MG63 (cell line): ENCODE measurements around the gene RAB6A. TPM values are rescaled to one million over a fixed set of nuclear protein-coding genes. Genes with fewer than 3 reads are reported as not detected.
"Not testable (repeated sequence)": the region's sequence is repeated elsewhere in the genome, so short reads cannot be mapped to it uniquely, and the experiment has no call there.

Source experiments
- DNase-seq: peaks from one replicate; pipeline ENCODE4 v3.0.0-alpha.2; 2020
- H3K27me3 ChIP-seq: fragments of 250-450 bp; sonication (Bioruptor Pico); 2 replicates; pipeline ENCODE4 v1.5.1; 2020; ENCODE audit warnings: mild to moderate bottlenecking, moderate library complexity
- H3K36me3 ChIP-seq: fragments of 250-450 bp; sonication (Bioruptor Pico); 2 replicates; pipeline ENCODE4 v1.5.1; 2020; ENCODE audit warnings: mild to moderate bottlenecking, moderate library complexity
- H3K4me3 ChIP-seq: fragments of 250-450 bp; sonication (Bioruptor Pico); 2 replicates; pipeline ENCODE4 v1.5.1; 2020; ENCODE audit warnings: mild to moderate bottlenecking, moderate library complexity
- H3K9me3 ChIP-seq: fragments of 250-450 bp; sonication (Bioruptor Pico); 2 replicates; pipeline ENCODE4 v1.5.1; 2020; ENCODE audit warnings: mild to moderate bottlenecking, moderate library complexity
- total RNA-seq: library from RNA; depleted of rRNA; stranded (reverse); fragments of >200 nt; shearing (Covaris generic); gene quantifications from 2 replicates; pipeline ENCODE4 v1.2.3, GENCODE V29; 2014; ENCODE audit warnings: low replicate concordance

Gene RAB6A
- total RNA-seq, 1 experiment from 2014 or later = 72.2 TPM

GRCh38 chr11:73749118-73749517, 11.8 kb downstream of the RAB6A start:
- H3K4me3 ChIP-seq = no peak overlapping the region
- no peaks in the 10 kb centered on the region for H3K27me3 ChIP-seq
- no peaks in the 10 kb centered on the region for H3K9me3 ChIP-seq
- peaks cover 6% of the 10 kb centered on the region for H3K36me3 ChIP-seq
- no peak for DNase-seq

GRCh38 chr11:73748300-73748699, 12.6 kb downstream of the RAB6A start:
- Histone ChIP-seq H3K27me3 (no peaks in the 10 kb centered on the region), H3K36me3 (peaks cover 3% of the 10 kb centered on the region; the same call in 1 of the 2 replicates), H3K4me3 (no peak overlapping the region), H3K9me3 (no peaks in the 10 kb centered on the region)
- DNase-seq = no peak

GRCh38 chr11:73747762-73748161, 13.1 kb downstream of the RAB6A start:
- DNase-seq = no peak
- no peaks in the 10 kb centered on the region for H3K9me3 ChIP-seq
- H3K36me3 ChIP-seq = peaks cover 3% of the 10 kb centered on the region; the same call in 1 of the 2 replicates
- H3K27me3 ChIP-seq = no peaks in the 10 kb centered on the region
- no peak overlapping the region for H3K4me3 ChIP-seq

GRCh38 chr11:73746701-73747100, 14.2 kb downstream of the RAB6A start:
- no peaks in the 10 kb centered on the region; the same call in 1 of the 2 replicates for H3K36me3 ChIP-seq
- no peaks in the 10 kb centered on the region for H3K27me3 ChIP-seq
- H3K4me3 ChIP-seq = no peak overlapping the region
- DNase-seq = no peak
- H3K9me3 ChIP-seq = no peaks in the 10 kb centered on the region

- H3K27me3 ChIP-seq = no peaks in the 10 kb centered on the region
- no peak overlapping the region for H3K4me3 ChIP-seq
- H3K9me3 ChIP-seq = no peaks in the 10 kb centered on the region
- no peak for DNase-seq
- H3K36me3 ChIP-seq = no peaks in the 10 kb centered on the region
Measured at GRCh38 chr11:73743045-73743444, 17.8 kb downstream of the RAB6A start.

GRCh38 chr11:73735959-73736358, 24.9 kb downstream of the RAB6A start:
- H3K36me3 ChIP-seq, H3K27me3 ChIP-seq, DNase-seq, H3K4me3 ChIP-seq, H3K9me3 ChIP-seq: not testable (repeated sequence)

GRCh38 chr11:73734993-73735392, 25.9 kb downstream of the RAB6A start:
- H3K9me3 ChIP-seq = no peaks in the 10 kb centered on the region
- H3K36me3 ChIP-seq = no peaks in the 10 kb centered on the region
- H3K4me3 ChIP-seq = no peak overlapping the region
- no peaks in the 10 kb centered on the region for H3K27me3 ChIP-seq
- no peak for DNase-seq

GRCh38 chr11:73734011-73734410, 26.9 kb downstream of the RAB6A start:
- H3K27me3 ChIP-seq, H3K9me3 ChIP-seq, H3K36me3 ChIP-seq, DNase-seq, H3K4me3 ChIP-seq: not testable (repeated sequence)

GRCh38 chr11:73732936-73733335, 27.9 kb downstream of the RAB6A start:
- not testable (repeated sequence) for H3K4me3 ChIP-seq, H3K9me3 ChIP-seq, H3K27me3 ChIP-seq, DNase-seq, H3K36me3 ChIP-seq

- Histone ChIP-seq H3K4me3 (no peak overlapping the region), H3K27me3 (no peaks in the 10 kb centered on the region), H3K9me3 (no peaks in the 10 kb centered on the region), H3K36me3 (no peaks in the 10 kb centered on the region)
- peak; percentile 5 for DNase-seq
Measured at GRCh38 chr11:73729594-73730206, 31.2 kb downstream of the RAB6A start.

GRCh38 chr11:73728000-73728399, 32.9 kb downstream of the RAB6A start:
- Histone ChIP-seq H3K27me3 (no peaks in the 10 kb centered on the region), H3K9me3 (no peaks in the 10 kb centered on the region), H3K36me3 (no peaks in the 10 kb centered on the region), H3K4me3 (no peak overlapping the region)
- DNase-seq = no peak

GRCh38 chr11:73726825-73727224, 34.0 kb downstream of the RAB6A start:
- H3K4me3 ChIP-seq = no peak overlapping the region
- H3K27me3 ChIP-seq = no peaks in the 10 kb centered on the region
- no peak for DNase-seq
- no peaks in the 10 kb centered on the region for H3K36me3 ChIP-seq
- no peaks in the 10 kb centered on the region for H3K9me3 ChIP-seq

- H3K27me3 ChIP-seq = no peaks in the 10 kb centered on the region
- H3K9me3 ChIP-seq = no peaks in the 10 kb centered on the region
- H3K4me3 ChIP-seq = no peak overlapping the region
- peaks cover 18% of the 10 kb centered on the region for H3K36me3 ChIP-seq
- DNase-seq = no peak
Measured at GRCh38 chr11:73717136-73717535, 43.7 kb downstream of the RAB6A start.

- Histone ChIP-seq H3K9me3 (no peaks in the 10 kb centered on the region), H3K36me3 (peaks cover 19% of the 10 kb centered on the region), H3K27me3 (no peaks in the 10 kb centered on the region), H3K4me3 (no peak overlapping the region)
- DNase-seq = no peak
Measured at GRCh38 chr11:73716153-73717056, 44.5 kb downstream of the RAB6A start.

- DNase-seq = no peak
- no peaks in the 10 kb centered on the region for H3K9me3 ChIP-seq
- peaks cover 23% of the 10 kb centered on the region for H3K36me3 ChIP-seq
- H3K4me3 ChIP-seq = no peak overlapping the region
- H3K27me3 ChIP-seq = no peaks in the 10 kb centered on the region
Measured at GRCh38 chr11:73715541-73715940, 45.3 kb downstream of the RAB6A start.

GRCh38 chr11:73710964-73711363, 49.9 kb downstream of the RAB6A start:
- DNase-seq = no peak
- H3K36me3 ChIP-seq = peaks cover 22% of the 10 kb centered on the region

GRCh38 chr11:73705053-73705452, 55.8 kb downstream of the RAB6A start:
- Histone ChIP-seq H3K36me3 (peaks cover 16% of the 10 kb centered on the region), H3K9me3 (no peaks in the 10 kb centered on the region), H3K27me3 (no peaks in the 10 kb centered on the region), H3K4me3 (no peak overlapping the region)
- DNase-seq = no peak

More at GRCh38 chr11:73710964-73711363, 49.9 kb downstream of the RAB6A start:
- no peaks in the 10 kb centered on the region for H3K9me3 ChIP-seq
- no peaks in the 10 kb centered on the region for H3K27me3 ChIP-seq
- H3K4me3 ChIP-seq = no peak overlapping the region
